Cortex of kidney (tissue), 1 donor: ENCODE data around the gene TTC9C.
"Not testable (repeated sequence)": the region's sequence is repeated elsewhere in the genome, so short reads cannot be mapped to it uniquely, and the experiment has no call there.

Experiments used
- DNase-seq: peaks from one replicate; lab custom pipeline; 2025; lab: John Stamatoyannopoulos, UW

Gene TTC9C

DNA sequence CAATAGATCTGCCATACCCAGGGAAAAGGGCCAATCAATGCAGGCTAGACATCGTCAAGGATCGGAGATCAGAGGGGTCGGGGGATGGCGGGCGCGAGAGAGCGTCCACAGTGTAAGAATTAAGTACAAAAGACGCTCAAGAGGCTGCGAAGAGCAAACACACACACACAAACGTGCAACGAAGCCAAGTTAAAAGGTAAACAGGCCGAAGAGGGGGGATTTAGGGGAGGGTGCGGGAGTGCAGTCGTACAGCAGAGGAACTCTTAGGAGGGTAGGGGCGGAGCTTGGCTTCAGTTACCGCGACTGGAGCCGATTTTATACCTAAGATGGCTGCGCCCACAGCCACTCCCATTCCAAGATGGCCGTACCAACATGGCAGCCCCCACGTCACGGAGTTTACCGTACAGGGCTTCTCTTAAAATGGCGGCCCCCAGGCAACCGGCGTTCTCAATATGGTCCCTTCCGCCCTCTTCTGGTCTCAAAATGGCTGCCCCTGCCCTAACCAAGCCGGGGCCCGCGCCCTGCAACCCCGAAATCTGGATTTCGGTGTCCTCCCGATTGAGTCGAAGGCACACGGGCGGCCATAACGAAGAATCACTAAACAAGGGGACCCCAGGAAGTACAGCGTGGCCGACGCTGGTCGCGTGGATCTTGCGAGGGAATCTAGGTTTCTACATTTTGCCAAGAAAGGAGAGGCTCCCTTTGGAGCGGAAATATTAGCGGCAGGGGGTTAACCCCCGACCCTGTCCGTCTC is 18.9 kb upstream of the TTC9C start:
- DNase-seq, result no peak

DNA sequence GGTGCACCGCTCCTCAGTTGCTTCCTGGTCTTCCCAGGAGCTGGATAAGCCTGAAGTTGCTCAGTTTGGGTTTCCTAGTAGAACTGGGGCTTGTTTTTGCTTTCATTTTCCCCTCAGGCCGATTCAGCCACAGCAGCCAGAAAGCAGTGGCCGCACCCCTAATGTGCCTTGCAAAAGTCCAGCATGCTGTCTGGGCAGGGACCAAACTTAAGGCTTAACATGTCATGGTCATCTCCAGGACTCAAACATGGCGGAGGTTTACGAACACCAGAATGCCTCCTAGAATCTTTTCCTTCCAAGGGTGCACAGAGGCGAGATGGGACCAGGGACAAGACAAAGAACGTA is 18.3 kb upstream of the TTC9C start:
- DNase-seq, result no peak

DNA sequence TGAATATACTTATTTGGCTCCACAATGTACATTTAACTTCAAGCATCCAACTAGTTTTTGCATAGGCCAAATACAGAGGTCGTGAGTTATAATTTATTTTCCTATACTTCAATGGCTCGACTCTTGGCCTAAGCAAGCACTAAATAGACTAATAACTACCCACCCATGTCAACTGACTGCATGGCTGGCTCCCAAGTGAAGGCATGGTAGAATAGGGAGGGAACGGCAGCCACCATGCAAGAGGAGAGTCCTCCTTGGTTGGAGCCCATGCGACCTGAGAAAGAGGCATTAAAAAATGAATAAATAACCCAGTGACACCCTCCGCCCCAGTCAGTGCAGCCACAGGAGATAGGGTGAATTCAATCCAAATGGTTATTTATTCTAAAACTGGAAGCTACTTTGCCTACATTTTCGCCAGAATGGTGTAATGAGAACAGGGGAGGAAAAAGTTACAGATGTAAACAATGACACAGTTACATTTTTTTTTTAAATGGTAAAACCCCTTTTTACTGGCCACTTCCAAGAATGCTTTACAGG is 15.9 kb upstream of the TTC9C start:
- no peak for DNase-seq

DNA sequence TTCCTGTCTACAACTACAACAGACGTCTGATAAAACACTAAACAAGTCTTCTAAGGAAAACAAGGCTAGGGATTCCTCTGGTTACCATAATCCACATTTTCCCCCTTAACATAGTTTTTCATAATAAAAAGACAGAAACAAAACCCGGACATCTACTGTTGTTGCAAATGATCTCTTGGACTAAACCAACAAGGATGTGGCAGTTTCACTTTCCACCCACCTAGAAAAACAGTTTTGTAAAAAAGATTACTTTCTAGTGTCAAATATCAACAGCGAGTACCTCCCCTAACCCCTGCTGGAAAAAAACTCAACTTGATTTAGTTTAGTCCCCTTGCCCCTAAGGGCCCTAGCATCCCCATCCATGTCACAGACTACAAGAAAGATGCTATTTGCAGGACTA is 15.4 kb upstream of the TTC9C start:
- no peak for DNase-seq

DNA sequence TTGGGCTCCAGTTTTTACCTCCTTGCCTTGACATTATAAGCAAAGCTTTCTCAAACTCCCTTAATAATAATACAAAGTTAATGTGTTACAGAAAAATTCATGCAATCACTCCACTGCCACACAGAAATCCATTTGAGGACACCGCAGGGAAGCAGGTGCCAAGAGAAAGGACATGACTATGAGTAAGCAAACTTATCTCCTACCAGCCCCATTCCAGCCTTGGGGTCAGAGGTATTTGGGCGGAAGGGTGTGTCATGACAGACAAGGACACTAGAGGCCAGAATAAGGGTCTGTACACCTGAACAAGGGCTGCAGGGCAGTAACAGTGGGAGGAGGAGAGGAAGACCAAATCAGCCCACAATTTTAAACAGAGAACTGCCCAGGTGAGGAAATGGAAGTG is 14.9 kb upstream of the TTC9C start:
- DNase-seq, result no peak

DNA sequence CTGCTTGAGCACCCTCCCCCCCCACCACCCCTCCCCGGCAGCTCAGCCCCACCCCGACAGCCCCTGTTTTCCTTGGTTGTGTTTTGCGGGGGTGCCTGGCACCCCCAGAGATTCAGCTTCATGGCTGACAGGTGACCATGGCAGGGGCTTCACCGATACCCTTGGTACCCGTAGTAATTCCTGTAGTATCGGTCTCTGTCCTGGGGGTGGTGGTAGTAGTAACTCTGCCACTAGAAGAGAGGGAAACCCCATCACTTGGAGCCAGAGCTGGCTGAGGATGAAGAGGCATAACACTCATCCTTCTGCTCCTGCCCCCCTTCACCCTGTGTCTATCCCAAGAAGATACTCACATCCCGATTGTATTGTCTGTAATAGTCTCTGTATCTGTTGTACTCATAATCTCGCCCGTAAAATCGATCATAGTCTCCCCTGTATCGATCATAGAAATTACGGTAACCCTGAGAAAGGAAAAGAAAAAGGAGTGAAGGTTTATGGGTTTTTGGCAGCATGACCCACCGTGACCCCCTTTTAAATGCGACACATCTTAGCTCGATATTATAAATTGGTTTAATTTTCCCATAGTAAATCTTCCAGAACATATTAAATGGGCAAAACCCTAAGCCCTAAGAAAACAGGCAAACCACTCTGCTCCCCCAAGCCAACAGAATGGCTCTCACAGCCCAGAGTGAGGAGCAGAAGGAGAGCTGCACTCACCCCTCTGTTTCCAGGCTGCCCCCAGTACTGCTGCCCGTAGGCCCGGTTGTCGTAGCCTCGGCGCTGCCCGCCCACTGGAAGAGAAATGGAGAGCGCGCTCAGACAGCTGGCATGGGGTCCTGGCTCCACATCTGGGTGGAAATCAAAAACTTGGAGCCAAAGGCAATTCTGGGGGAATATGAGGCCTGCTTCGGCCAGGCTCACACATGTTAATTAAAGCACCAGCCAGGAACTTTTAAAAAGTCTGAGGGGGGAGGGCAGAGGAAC is 12.8 kb upstream of the TTC9C start:
- DNase-seq, result no peak

DNA sequence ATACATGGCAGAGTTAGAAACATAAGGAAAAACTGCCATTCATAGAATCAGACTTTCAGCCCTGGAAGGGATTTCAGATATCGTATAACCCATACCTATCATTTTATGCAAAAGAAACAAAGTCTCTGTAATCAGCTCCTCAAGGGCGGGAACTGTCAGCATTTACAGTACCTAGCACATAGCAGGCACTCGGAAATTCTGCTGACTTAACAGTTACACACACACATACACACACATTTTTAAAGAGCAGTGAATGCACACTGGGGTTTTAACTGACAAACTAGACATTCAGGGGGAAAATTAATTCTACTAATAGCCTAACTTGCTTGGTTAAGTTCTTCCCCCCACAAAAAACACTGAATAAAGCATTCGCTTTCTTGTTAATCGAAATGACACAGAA is 12.1 kb upstream of the TTC9C start:
- DNase-seq, result no peak

DNA sequence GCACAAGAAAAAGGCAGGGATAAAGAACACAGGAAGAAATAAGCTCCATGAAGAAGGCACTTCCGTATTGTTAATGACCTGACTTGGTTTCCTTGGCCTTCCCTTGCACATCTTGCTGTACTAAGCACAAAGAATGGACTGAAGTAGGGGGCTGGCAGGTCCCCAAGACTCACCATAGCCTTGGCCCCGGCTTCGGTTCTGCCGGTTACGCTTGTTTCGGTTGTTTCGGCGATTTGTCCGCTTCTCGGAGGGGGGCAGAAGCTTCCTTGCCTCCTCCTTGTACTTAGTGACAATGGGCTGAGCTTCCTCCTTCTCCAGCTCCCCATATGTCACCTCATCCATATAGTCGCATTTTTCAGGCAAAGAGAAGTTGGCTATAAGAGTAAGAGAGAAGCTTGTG is 11.5 kb upstream of the TTC9C start:
- no peak for DNase-seq

DNA sequence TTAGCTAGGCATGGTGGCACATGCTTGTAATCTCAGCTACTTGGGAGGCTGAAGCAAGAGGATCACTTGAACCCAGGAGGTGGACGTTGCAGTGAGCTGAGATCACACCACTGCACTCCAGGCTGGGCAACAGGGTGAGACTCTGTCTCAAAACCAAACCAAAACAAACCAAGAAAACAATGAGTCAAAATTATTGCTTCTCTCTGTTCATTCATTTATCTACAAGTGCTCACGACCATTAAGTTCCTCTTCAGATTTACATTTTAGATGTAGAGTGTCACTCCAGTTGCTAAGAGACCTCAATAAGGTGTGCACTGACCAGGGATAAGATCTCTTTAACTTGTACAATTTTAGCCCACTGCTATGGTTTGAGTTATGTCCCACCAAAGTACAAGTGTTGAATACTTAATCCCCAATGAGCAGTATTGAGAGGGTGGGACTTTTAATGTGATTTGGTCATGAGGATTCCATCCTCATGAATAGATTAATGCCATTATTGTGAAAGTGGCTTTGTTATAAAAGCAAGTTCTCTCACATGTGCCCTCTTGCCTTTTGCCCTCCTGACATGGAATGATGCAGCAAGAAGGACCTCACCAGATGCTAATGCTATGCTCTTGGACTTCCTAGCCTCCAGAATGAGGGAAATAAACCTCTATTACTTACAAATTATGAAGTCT is 8.8 kb upstream of the TTC9C start:
- DNase-seq, result no peak

DNA sequence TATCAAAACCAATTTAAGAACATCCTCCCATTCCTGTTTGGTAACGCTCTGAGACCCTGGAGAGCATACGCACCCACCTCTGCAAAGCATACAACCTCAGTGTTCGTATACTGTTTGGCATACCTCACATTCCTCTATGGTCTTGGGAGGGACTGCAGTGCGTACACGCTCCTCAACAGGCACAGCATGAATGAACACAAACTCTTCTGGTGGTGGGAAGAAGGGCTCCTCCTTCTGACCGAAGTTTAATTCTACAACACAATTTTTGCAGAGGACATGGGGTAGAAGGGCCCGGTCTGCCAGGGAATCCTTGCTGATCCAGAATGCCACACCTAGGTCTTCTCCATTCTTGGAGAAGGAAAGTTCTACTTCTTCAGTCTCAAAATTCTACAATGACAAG is 6.3 kb upstream of the TTC9C start:
- no peak for DNase-seq

DNA sequence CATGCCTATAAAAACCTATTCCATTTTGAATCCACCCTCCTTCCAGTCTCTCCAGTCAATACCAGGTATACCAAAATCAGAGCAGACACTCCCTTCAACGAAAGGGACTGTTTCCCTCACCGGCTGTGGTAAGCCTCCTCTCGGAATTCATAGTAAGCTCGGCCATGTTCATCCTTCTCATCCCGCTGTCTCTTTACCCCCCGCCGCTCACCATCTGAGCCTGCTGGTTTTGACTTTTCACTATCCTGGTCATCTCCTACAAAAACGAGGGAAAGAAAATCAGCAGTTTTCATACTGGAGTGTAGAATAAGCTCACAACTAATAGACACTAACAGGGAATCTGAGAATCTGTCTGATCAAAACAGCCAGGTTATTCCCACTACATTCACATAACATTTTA is 4.1 kb upstream of the TTC9C start:
- DNase-seq, result no peak

DNA sequence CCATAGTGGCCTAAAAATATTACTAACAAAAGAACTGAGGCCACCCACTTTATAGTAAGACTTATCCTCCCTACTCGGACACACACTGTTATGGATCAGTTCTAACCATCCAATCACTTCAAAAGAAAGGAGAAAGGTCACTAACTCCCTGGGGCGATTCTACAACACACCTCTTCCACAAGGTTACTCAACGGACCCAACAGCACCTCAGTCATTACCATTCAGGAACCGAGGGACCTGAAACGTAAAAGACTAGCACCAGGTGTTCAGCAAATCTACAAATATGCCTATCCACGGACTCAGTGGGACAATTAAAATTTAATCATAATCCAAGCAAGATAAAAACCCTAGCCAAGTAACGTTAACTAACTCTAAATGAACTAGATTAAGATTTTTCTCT is 2.6 kb upstream of the TTC9C start:
- DNase-seq, result no peak

DNA sequence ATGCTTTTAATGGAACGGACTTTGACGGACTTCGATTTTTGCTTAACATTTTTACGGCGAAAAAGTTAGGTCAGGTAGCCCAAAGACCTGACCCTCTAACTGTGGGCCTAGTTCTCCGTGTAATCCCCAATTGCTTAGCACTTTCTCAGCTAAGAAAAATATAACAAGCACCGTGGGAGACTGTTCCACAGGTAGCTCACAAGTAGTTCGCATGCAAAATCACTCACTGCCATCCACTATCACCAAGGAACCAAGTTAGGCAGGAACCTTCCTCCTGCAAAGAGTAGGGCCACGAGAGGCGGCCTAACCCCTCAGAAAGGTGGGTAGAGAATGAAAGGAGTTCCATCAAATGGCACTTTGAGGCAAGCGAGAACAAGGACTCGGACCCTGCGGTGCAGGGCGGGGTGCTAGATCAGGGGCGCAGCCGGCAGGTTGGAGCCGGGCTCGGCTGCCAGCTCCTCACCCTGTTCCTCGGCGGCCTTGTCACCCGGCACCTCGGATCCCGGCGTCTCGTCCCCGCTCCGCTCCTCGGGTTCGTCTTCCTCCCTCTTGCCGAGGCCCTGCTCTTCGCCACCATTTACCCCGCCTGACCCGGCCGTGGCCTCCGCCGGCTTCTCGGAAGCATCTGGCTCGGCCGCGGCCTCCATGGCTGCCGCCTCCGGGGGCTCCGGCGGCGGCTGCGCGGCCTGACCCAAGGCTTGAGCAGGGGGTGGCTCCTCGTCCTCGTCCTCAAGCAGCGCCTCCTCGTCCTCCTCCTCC is 2.0 kb upstream of the TTC9C start:
- no peak for DNase-seq

DNA sequence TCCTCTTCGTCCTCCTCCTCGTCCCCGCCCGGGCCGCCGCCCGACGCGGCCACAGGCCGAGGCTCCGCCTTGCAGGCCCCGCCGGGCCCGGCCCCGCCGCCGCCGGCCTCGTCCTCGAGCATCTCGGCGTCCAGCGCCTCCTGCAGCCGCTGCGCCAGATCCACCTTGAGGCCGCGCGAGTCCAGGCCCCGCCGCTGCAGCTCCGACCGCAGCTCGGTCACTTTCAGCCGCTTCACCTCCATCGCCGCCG is 1.4 kb upstream of the TTC9C start:
- DNase-seq, result no peak

DNA sequence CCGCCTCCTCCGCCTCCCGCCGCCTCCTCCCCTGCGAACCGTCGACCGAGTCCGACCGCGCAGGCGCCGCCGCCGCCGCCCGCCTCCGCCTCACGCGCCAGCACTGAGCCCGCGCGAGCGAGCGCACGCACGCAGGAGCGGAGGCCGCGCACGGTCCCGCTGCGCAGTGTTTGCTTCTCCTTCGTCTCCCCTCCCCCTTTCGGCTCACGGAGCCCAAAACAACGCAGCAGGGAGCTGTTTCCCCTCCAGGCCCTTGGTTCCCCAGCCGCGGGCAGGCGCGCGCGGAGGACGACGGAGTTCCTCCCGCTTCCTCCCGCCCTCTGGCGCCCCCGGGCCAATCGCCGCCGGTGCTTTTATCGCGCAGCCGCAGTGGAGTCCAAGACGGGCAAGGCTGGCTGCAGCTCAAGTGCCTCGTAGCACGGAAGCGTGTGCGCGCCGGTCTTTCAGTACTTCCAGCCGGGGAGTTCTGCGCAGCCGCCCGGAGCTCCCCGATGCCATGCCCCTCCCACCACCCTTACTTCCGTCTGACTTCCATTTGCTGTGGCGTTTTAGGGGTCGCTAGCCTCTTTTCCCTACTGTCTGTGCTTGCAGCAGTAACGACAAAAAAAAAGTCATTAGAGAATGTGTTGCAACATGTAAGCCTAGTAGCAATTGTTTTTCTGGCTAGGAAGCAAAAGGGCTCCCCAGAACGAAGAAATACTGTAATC is 968 bp upstream of the TTC9C start, which contains the start of gene HNRNPUL2:
Gene HNRNPUL2, minus strand, starts transcription at position 293 of the 707 bp plus-strand sequence. CDS start 301 bp downstream, outside the sequence.
- peak; percentile 96 for DNase-seq

DNA sequence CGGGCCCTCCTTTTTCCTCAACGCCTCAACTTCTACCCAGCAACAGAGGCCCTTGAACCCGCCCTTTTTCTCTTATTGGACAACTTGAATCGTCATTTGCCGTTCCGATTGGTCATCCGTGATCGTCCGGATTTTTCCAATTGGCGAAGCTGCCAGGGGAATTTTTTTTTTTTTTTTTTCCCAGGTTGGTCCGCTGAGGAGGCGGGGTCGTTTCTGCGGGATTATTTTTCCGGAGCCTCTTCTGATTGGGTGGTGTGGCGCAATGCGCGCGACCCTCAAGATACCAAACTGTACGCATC is 465 bp upstream of the TTC9C start:
- DNase-seq, result no peak

DNA sequence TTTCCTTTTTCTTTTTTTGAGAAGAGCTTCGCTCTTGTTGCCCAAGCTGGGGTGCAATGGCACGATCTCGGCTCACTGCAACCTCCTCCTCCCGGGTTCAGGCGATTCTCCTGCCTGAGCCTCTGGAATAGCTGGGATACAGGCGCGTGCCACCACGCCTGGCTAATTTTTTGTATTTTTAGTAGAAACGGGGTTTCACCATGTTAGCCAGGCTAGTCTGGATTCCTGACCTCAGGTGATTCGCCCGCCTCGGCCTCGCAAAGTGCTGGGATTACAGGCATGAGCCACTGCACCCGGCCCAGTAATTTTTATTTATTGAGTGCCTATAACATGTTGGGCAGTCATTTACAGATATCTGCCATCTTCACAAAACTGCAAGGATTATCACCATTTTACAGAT is 1.8 kb downstream of the TTC9C start:
- not testable (repeated sequence) for DNase-seq

DNA sequence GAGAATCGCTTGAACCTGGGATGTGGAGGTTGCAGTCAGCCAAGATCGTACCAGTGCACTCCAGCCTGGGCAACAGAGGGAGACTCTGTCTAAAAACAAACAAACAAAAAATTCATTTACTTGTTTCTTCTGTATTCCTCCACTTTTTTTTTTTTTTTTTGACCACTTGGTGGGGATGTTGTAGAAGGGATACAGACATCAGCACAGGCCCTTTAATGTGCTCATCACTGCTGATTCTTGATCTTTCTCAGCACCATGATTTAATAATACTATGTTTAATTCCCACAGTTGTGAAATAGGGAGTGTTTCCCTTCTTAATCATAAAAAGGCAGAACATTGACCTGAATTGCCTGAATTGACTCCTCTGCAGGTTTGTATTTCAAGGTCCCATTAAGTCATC is 4.5 kb downstream of the TTC9C start:
- no peak for DNase-seq

DNA sequence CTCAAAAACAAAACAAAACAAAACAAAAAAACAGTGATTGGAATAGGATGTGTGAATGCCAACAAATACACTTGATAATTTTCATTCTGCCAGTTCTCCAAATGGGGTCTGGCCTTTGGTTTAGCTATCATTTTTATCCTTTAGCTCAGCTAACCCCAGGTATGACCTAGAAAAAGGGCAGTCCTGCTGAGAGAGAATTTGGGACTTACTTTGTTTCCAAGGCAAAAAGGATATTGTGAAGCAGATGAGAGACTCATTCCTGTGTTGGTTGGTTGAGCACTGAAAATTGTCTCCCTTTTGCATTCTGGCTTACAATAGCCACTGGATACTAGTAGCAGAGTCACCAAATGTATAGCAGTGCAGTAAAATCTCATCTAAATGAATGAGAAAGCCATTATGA is 8.9 kb downstream of the TTC9C start:
- no peak for DNase-seq

DNA sequence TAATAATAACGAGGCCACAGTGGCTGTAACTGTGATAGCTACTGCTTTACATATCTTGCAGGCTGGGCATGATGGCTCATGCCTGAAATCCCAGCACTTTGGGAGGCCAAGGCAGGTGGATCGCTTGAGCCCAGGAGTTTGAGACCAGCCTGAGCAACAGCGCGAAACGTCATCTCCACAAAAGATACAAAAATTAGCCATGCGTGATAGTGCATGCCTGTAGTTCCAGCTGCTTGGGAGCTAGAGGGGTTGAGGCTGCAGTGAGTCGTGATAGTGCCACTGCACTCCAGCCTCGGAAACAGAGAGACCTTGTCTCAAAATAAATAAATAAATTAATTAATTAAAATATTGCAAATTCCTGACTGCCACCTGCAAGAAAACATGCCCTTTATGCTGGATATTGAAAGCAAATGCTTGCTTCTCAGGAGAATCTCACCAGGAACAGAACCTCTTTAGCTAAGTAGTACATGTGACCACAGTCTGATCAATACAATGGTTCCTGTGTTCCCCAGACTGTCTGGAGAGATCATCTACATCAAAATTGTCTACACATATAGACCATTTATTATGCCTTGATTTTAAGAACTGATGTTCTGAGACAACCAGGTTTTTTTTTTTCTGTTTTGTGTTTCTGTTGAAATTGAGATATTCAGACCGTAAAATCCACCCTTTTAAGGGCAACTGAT is 19.3 kb downstream of the TTC9C start:
- DNase-seq, result no peak

DNA sequence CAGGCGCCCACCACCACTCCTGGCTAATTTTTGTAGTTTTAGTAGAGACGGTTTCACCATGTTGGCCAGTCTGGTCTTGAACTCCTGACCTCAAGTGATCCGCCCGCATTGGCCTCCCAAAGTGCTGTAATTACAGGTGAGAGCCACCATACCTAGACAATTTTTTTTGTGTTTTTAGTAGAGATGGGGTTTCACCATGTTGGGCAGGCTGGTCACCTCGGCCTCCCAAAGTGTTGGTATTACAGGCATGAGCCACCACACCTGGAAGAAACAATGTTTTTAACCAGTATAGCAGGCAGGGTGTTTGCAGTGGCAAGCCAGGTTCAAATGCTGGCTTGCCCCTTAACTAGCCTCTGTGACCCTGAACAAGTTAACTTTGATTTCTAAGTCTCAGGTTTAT is 21.6 kb downstream of the TTC9C start:
- DNase-seq, result not testable (repeated sequence)
